Erythroblast (primary cell): ENCODE results near the gene SPTBN1.

Experiments
- GATA1 ChIP-seq: IDR thresholded peaks from 2 replicates; pipeline ENCODE4 v1.6.1; 2011; ENCODE audit warnings: low read depth, mild to moderate bottlenecking, control low read depth, low read length, moderate library complexity
- POLR2A ChIP-seq: IDR thresholded peaks from 2 replicates; pipeline ENCODE4 v1.6.1; 2011; ENCODE audit warnings: mild to moderate bottlenecking, low read length

DNA sequence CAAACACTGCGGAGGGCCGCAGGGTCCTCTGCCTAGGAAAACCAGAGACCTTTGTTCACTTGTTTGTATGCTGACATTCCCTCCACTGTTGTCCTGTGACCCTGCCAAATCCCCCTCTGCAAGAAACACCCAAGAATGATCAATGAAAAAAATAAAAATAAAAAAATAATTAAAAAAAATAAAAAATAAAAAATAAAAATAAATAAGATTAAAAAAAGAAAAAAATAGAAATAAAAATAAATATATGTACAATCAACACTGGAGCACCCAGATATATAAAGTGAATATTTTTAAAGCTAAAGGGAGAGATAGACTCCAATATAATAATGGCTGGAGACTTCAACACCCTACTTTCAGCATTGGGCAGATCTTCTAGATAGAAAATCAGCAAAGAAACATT is 243.5 kb downstream of the SPTBN1 start:
- TF ChIP-seq POLR2A (no peak), GATA1 (no peak)
